DND-41 (cell line): ENCODE measurements around the gene PRKAG2.

Experiments
- ATAC-seq: fragments of 200-7000 bp; cut with Tn5 transposase; 3 replicates; pipeline ENCODE4 v1.9.1; 2021; ENCODE audit warnings: low read depth; ENCODE audit not compliant: insufficient read depth
- DNase-seq: peaks from one replicate; pipeline ENCODE4 v3.0.0-alpha.2; 2020
- H2AFZ ChIP-seq: 2 replicates; pipeline ENCODE4 v1.6.0; 2012; ENCODE audit warnings: low read depth, low read length
- H3K27ac ChIP-seq: 2 replicates; pipeline ENCODE4 v1.5.1; 2012; ENCODE audit warnings: low read length, inconsistent platforms
- H3K27me3 ChIP-seq: fragments of 200-600 bp; sonication (generic); 2 replicates; pipeline ENCODE4 v1.6.0; 2012; ENCODE audit warnings: low read length, mild to moderate bottlenecking, inconsistent platforms; ENCODE audit not compliant: insufficient read depth, poor library complexity
- H3K36me3 ChIP-seq: 2 replicates; pipeline ENCODE4 v1.5.1; 2012; ENCODE audit warnings: low read length, inconsistent platforms; ENCODE audit not compliant: insufficient read depth
- H3K4me1 ChIP-seq: 2 replicates; pipeline ENCODE4 v1.5.1; 2012; ENCODE audit warnings: mild to moderate bottlenecking, low read length; ENCODE audit not compliant: insufficient read depth
- H3K4me2 ChIP-seq: 2 replicates; pipeline ENCODE4 v1.6.0; 2012; ENCODE audit warnings: mild to moderate bottlenecking, moderate library complexity, low read length, inconsistent platforms; ENCODE audit not compliant: insufficient read depth
- H3K4me3 ChIP-seq, 2 experiments: fragments of 200-600 bp in 1 of 2; shearing (Covaris generic) in 1 of 2; 2 replicates each; pipeline ENCODE4 v1.5.1; 2012 to 2016; ENCODE audit warnings: inconsistent platforms in 2 of 2, low read length in 2 of 2, mild to moderate bottlenecking in 2 of 2, low read depth in 1 of 2, moderate library complexity in 1 of 2
- H3K79me2 ChIP-seq: 2 replicates; pipeline ENCODE4 v1.6.0; 2012; ENCODE audit warnings: low read length, inconsistent platforms; ENCODE audit not compliant: insufficient read depth
- H3K9ac ChIP-seq: 2 replicates; pipeline ENCODE4 v1.6.0; 2012; ENCODE audit warnings: low read depth, mild to moderate bottlenecking, inconsistent platforms, low read length, moderate library complexity
- H3K9me3 ChIP-seq: 2 replicates; pipeline ENCODE4 v1.5.1; 2012; ENCODE audit warnings: low read length, moderate library complexity, mild to moderate bottlenecking, inconsistent platforms; ENCODE audit not compliant: insufficient read depth, severe bottlenecking
- H4K20me1 ChIP-seq: 2 replicates; pipeline ENCODE4 v1.6.0; 2012; ENCODE audit warnings: low read length; ENCODE audit not compliant: insufficient read depth
- EZH2 ChIP-seq: IDR thresholded peaks from 3 replicates; pipeline ENCODE4 v1.6.1; 2012; ENCODE audit warnings: borderline replicate concordance, low read depth, mild to moderate bottlenecking, moderate library complexity, low read length, inconsistent platforms; ENCODE audit not compliant: severe bottlenecking
- TF ChIP-seq, protein P1 (sequence below): IDR thresholded peaks from 2 replicates; pipeline ENCODE4 v1.5.1; 2012; ENCODE audit warnings: borderline replicate concordance, low read length, moderate library complexity, mild to moderate bottlenecking; ENCODE audit not compliant: poor library complexity, severe bottlenecking; ENCODE audit errors: extremely low read depth

PRKAG2 gene

DNA sequence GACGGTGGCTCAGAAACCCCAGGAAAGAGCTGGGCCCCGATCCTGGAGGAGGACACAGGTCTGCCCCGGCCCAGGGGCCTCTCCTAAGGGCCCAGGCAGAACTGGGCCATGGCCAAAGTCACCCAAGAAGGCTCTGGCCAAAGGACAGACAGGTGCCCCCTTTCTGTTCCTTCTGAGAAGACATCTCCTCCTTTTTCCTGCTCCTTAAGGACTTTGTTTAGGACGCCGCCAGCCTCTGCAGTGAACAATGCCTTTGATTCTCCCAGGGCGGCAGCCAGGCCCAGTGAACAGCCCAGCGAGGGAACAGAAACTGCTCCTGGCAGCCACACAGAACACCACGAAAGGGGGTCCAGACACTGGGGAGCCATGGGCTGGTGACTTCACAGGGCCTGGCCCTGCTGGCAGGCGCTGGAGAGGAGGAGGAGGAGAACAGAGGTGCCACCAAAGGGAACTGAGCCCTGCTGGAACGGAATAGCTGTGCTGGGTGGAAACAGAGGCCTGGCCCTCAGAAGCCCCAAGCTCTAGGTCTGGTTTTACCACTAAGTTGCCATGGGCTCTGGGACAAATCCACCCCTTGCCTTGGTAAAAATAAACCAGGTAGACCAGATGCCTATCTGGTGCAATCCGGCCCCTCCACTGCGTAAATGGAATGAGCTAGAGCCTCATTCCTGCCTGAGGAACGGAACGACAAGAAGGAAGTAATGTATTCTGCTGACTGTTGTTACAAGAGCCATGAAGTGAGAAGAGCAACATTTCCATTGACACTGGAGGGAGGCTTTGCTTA lies 193.9 kb downstream of the PRKAG2 start:
- H3K4me2 ChIP-seq: no peak overlapping the region
- no peaks in the 10 kb centered on the region for H3K79me2 ChIP-seq
- no peaks in the 10 kb centered on the region for H3K36me3 ChIP-seq
- ATAC-seq (no peak), DNase-seq (no peak)
- no peak overlapping the region for H3K4me3 ChIP-seq
- H3K27ac ChIP-seq: no peak overlapping the region
- H2AFZ ChIP-seq: no peak overlapping the region
- no peaks in the 10 kb centered on the region; the same call in 1 of the 2 replicates for H4K20me1 ChIP-seq
- no peak overlapping the region for H3K9ac ChIP-seq
- peaks cover 3% of the 10 kb centered on the region for H3K27me3 ChIP-seq
- H3K4me1 ChIP-seq: no peaks in the 10 kb centered on the region
- no peak for TF ChIP-seq EZH2
- TF ChIP-seq, protein P1, sequence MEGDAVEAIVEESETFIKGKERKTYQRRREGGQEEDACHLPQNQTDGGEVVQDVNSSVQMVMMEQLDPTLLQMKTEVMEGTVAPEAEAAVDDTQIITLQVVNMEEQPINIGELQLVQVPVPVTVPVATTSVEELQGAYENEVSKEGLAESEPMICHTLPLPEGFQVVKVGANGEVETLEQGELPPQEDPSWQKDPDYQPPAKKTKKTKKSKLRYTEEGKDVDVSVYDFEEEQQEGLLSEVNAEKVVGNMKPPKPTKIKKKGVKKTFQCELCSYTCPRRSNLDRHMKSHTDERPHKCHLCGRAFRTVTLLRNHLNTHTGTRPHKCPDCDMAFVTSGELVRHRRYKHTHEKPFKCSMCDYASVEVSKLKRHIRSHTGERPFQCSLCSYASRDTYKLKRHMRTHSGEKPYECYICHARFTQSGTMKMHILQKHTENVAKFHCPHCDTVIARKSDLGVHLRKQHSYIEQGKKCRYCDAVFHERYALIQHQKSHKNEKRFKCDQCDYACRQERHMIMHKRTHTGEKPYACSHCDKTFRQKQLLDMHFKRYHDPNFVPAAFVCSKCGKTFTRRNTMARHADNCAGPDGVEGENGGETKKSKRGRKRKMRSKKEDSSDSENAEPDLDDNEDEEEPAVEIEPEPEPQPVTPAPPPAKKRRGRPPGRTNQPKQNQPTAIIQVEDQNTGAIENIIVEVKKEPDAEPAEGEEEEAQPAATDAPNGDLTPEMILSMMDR: no peak
- no peaks in the 10 kb centered on the region for H3K9me3 ChIP-seq

DNA sequence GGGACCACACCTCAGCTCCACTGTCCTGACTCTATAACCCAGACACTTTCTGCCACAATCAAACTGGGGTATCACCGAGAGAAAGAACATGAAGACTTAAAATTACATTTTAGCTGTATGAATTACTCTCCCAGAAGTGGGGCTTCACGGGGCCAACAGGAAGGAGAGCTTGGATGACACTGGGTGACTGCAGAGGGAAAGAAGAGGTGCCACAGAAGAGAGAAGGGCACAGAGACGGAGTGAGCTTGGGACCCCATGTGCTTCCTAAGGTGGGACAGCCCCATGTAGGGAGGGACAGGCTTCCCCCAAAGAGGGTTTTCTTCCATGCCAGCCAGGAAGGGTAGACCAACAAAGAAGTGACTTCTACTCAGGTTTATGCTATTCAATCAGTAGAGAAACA lies 195.2 kb downstream of the PRKAG2 start:
- ATAC-seq: no peak
- Histone ChIP-seq H3K4me2 (no peak overlapping the region), H3K27me3 (peaks cover 3% of the 10 kb centered on the region)

DNA sequence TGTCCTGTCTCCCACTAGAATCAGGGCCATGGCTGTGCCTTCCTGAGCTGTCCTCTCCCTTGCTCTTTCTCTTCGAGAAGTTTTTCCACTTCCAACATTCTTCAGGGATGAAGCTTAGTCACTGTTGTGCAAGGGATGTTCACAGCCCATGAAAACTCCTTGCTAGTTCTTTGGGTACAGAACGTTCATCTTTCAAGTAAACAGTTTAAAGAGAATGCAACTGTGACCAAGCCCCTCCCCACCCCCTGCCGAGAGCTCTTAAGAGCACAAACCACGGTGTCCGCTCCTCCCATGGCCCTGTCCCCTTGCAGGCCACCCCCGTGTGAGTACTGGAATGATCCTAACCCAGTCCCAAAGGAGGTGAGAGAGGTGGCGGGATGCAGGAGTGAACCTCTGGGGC lies 196.1 kb downstream of the PRKAG2 start:
- no peak overlapping the region for H3K9ac ChIP-seq
- ATAC-seq (no peak), DNase-seq (no peak)
- H4K20me1 ChIP-seq: no peaks in the 10 kb centered on the region; the same call in 1 of the 2 replicates
- no peak overlapping the region for H3K4me2 ChIP-seq
- no peaks in the 10 kb centered on the region for H3K4me1 ChIP-seq
- no peaks in the 10 kb centered on the region for H3K27me3 ChIP-seq
- H3K4me3 ChIP-seq: no peak overlapping the region
- TF ChIP-seq EZH2: no peak
- TF ChIP-seq, protein P1: no peak
- H3K79me2 ChIP-seq: no peaks in the 10 kb centered on the region
- no peak overlapping the region for H2AFZ ChIP-seq
- no peaks in the 10 kb centered on the region for H3K36me3 ChIP-seq
- no peak overlapping the region for H3K27ac ChIP-seq
- no peaks in the 10 kb centered on the region for H3K9me3 ChIP-seq

More for the DNA sequence above, 195.2 kb downstream of the PRKAG2 start:
- Histone ChIP-seq H3K79me2 (no peaks in the 10 kb centered on the region), H3K9ac (no peak overlapping the region), H3K27ac (no peak overlapping the region), H3K4me3 (no peak overlapping the region), H4K20me1 (no peaks in the 10 kb centered on the region; the same call in 1 of the 2 replicates), H3K4me1 (no peaks in the 10 kb centered on the region), H3K36me3 (no peaks in the 10 kb centered on the region), H3K9me3 (no peaks in the 10 kb centered on the region), H2AFZ (no peak overlapping the region)
- no peak for TF ChIP-seq EZH2
- TF ChIP-seq, protein P1: no peak
- DNase-seq: no peak
